ENCODE data around the gene NT5C1A.
A peak's percentile ranks its signal among the peaks of the same experiment; 100 is the strongest.

The NT5C1A gene

GRCh38 chr1:39635205-39635870 lies 36.6 kb downstream of the NT5C1A start:
- H3K79me1 ChIP-seq (ENCODE audit: low read depth, low read length): no peaks in the 10 kb centered on the region
- no peak overlapping the region for H3K4me2 ChIP-seq (ENCODE audit: insufficient read depth, low read length, poor library complexity, severe bottlenecking)
- no peak for DNase-seq (ENCODE audit: low spot score)
- H3K4me3 ChIP-seq (ENCODE audit: low read length in 2 of 2): no peak overlapping the region
- no peak overlapping the region for H2BK120ac ChIP-seq (ENCODE audit: low read depth, low read length)
- no peak overlapping the region for H2BK12ac ChIP-seq (ENCODE audit: low read length)
- WGBS, 2 donors (ENCODE audit: extremely low coverage in 2 of 2, insufficient read length in 2 of 2, insufficient replicate concordance in 1 of 2): no CpG with 5 or more reads among the region's 12 CpGs
- H3K23ac ChIP-seq (ENCODE audit: low read depth, low read length, poor library complexity): no peak overlapping the region
- no peak overlapping the region for H2BK5ac ChIP-seq (ENCODE audit: low read length)
- H2AK5ac ChIP-seq (ENCODE audit: low read depth, low read length): no peak overlapping the region
- H3K14ac ChIP-seq (ENCODE audit: low read length): no peak overlapping the region
- H3K9me3 ChIP-seq (replicated peaks in 1 of 2; ENCODE audit: control insufficient read depth in 2 of 2, insufficient read depth in 1 of 2, low read depth in 1 of 2, low read length in 2 of 2): no peaks in the 10 kb centered on the region
- H4K8ac ChIP-seq (ENCODE audit: low read depth, low read length): no peak overlapping the region
- no peak overlapping the region for H3K4ac ChIP-seq (ENCODE audit: low read length)
- no peak overlapping the region for H2AFZ ChIP-seq (ENCODE audit: low read length)
- H4K91ac ChIP-seq (ENCODE audit: low read depth, low read length, poor library complexity): no peak overlapping the region
- H3K36me3 ChIP-seq (replicated peaks in 1 of 2; ENCODE audit: control insufficient read depth in 2 of 2, insufficient read depth in 2 of 2, low read length in 2 of 2): peaks cover 0 to 2% of the 10 kb centered on the region in 2 donors
- peaks cover 0 to 20% of the 10 kb centered on the region in 2 donors for H3K4me1 ChIP-seq (ENCODE audit: control insufficient read depth in 2 of 2, insufficient read depth in 1 of 2, low read depth in 1 of 2, low read length in 2 of 2)
- no peak overlapping the region for H3K27ac ChIP-seq (replicated peaks; ENCODE audit: low read length)
- H3K9ac ChIP-seq (ENCODE audit: low read depth, low read length, poor library complexity): no peak overlapping the region
- H3K27me3 ChIP-seq (ENCODE audit: control insufficient read depth in 3 of 3, insufficient read depth in 3 of 3, low read depth in 1 of 3, low read length in 3 of 3): peaks cover 2 to 93% (median 19%) of the 10 kb centered on the region in 3 experiments
- no peak overlapping the region for H3K18ac ChIP-seq (ENCODE audit: low read length)
- no peak overlapping the region for H2BK15ac ChIP-seq (ENCODE audit: low read length)

GRCh38 chr1:39633422-39633821 lies 38.5 kb downstream of the NT5C1A start:
- Histone ChIP-seq H3K9ac (ENCODE audit: low read depth, low read length, poor library complexity) (peak overlapping the region; percentile 1), H3K4me1 (ENCODE audit: control insufficient read depth in 2 of 2, insufficient read depth in 1 of 2, low read depth in 1 of 2, low read length in 2 of 2) (peaks cover 0 to 19% of the 10 kb centered on the region in 2 donors), H3K14ac (ENCODE audit: low read length) (no peak overlapping the region), H4K91ac (ENCODE audit: low read depth, low read length, poor library complexity) (no peak overlapping the region), H2BK5ac (ENCODE audit: low read length) (peak overlapping the region; percentile 20), H3K9me3 (replicated peaks in 1 of 2; ENCODE audit: control insufficient read depth in 2 of 2, insufficient read depth in 1 of 2, low read depth in 1 of 2, low read length in 2 of 2) (no peaks in the 10 kb centered on the region), H3K23ac (ENCODE audit: low read depth, low read length, poor library complexity) (no peak overlapping the region), H2AFZ (ENCODE audit: low read length) (peak overlapping the region; percentile 85), H2AK5ac (ENCODE audit: low read depth, low read length) (peak overlapping the region; percentile 64), H3K79me1 (ENCODE audit: low read depth, low read length) (no peaks in the 10 kb centered on the region), H3K4ac (ENCODE audit: low read length) (no peak overlapping the region), H2BK120ac (ENCODE audit: low read depth, low read length) (peak overlapping the region; percentile 12), H2BK12ac (ENCODE audit: low read length) (peak overlapping the region; percentile 11), H2BK15ac (ENCODE audit: low read length) (peak overlapping the region; percentile 1), H4K8ac (ENCODE audit: low read depth, low read length) (no peak overlapping the region), H3K18ac (ENCODE audit: low read length) (peak overlapping the region; percentile 80), H3K36me3 (replicated peaks in 1 of 2; ENCODE audit: control insufficient read depth in 2 of 2, insufficient read depth in 2 of 2, low read length in 2 of 2) (peaks cover 0 to 2% of the 10 kb centered on the region in 2 donors), H3K4me3 (ENCODE audit: low read length in 2 of 2) (no peak overlapping the region), H3K27me3 (ENCODE audit: control insufficient read depth in 3 of 3, insufficient read depth in 3 of 3, low read depth in 1 of 3, low read length in 3 of 3) (peaks cover 0 to 79% (median 9%) of the 10 kb centered on the region in 3 experiments), H3K27ac (replicated peaks; ENCODE audit: low read length) (no peak overlapping the region), H3K4me2 (ENCODE audit: insufficient read depth, low read length, poor library complexity, severe bottlenecking) (peak overlapping the region; percentile 40)
- no peak for DNase-seq (ENCODE audit: low spot score)
- no CpG with 5 or more reads among the region's 3 CpGs for WGBS, 2 donors (ENCODE audit: extremely low coverage in 2 of 2, insufficient read length in 2 of 2, insufficient replicate concordance in 1 of 2)

GRCh38 chr1:39632682-39633417 lies 39.1 kb downstream of the NT5C1A start:
- WGBS, 2 donors (ENCODE audit: extremely low coverage in 2 of 2, insufficient read length in 2 of 2, insufficient replicate concordance in 1 of 2): no CpG with 5 or more reads among the region's 61 CpGs
- H3K4me3 ChIP-seq (ENCODE audit: low read length in 2 of 2): peak overlapping the region in 1 of 2 donors; percentile 23
- peaks cover 0 to 75% (median 4%) of the 10 kb centered on the region in 3 experiments for H3K27me3 ChIP-seq (ENCODE audit: control insufficient read depth in 3 of 3, insufficient read depth in 3 of 3, low read depth in 1 of 3, low read length in 3 of 3)
- H2BK12ac ChIP-seq (ENCODE audit: low read length): no peak overlapping the region
- peak overlapping the region; percentile 75 for H3K27ac ChIP-seq (replicated peaks; ENCODE audit: low read length)
- H3K9me3 ChIP-seq (replicated peaks in 1 of 2; ENCODE audit: control insufficient read depth in 2 of 2, insufficient read depth in 1 of 2, low read depth in 1 of 2, low read length in 2 of 2): no peaks in the 10 kb centered on the region
- H3K79me1 ChIP-seq (ENCODE audit: low read depth, low read length): no peaks in the 10 kb centered on the region
- no peak overlapping the region for H3K4ac ChIP-seq (ENCODE audit: low read length)
- H4K91ac ChIP-seq (ENCODE audit: low read depth, low read length, poor library complexity): no peak overlapping the region
- peak; percentile 66 for DNase-seq (ENCODE audit: low spot score)
- no peak overlapping the region for H3K14ac ChIP-seq (ENCODE audit: low read length)
- H2BK15ac ChIP-seq (ENCODE audit: low read length): peak overlapping the region; percentile 1
- H3K4me1 ChIP-seq (ENCODE audit: control insufficient read depth in 2 of 2, insufficient read depth in 1 of 2, low read depth in 1 of 2, low read length in 2 of 2): peaks cover 0 to 19% of the 10 kb centered on the region in 2 donors
- H3K23ac ChIP-seq (ENCODE audit: low read depth, low read length, poor library complexity): peak overlapping the region; percentile 14
- H2BK120ac ChIP-seq (ENCODE audit: low read depth, low read length): peak overlapping the region; percentile 58
- peak overlapping the region; percentile 40 for H3K4me2 ChIP-seq (ENCODE audit: insufficient read depth, low read length, poor library complexity, severe bottlenecking)
- peak overlapping the region; percentile 94 for H3K18ac ChIP-seq (ENCODE audit: low read length)
- H2AFZ ChIP-seq (ENCODE audit: low read length): peak overlapping the region; percentile 85
- peaks cover 0 to 2% of the 10 kb centered on the region in 2 donors for H3K36me3 ChIP-seq (replicated peaks in 1 of 2; ENCODE audit: control insufficient read depth in 2 of 2, insufficient read depth in 2 of 2, low read length in 2 of 2)
- peak overlapping the region; percentile 78 for H3K9ac ChIP-seq (ENCODE audit: low read depth, low read length, poor library complexity)
- peak overlapping the region; percentile 64 for H2AK5ac ChIP-seq (ENCODE audit: low read depth, low read length)
- no peak overlapping the region for H4K8ac ChIP-seq (ENCODE audit: low read depth, low read length)
- peak overlapping the region; percentile 20 for H2BK5ac ChIP-seq (ENCODE audit: low read length)

- H2AK5ac ChIP-seq (ENCODE audit: low read depth, low read length): no peak overlapping the region
- no peak overlapping the region for H3K14ac ChIP-seq (ENCODE audit: low read length)
- H2BK120ac ChIP-seq (ENCODE audit: low read depth, low read length): peak overlapping the region; percentile 58
- H3K4ac ChIP-seq (ENCODE audit: low read length): no peak overlapping the region
- no peaks in the 10 kb centered on the region for H3K79me1 ChIP-seq (ENCODE audit: low read depth, low read length)
- H3K4me2 ChIP-seq (ENCODE audit: insufficient read depth, low read length, poor library complexity, severe bottlenecking): peak overlapping the region; percentile 34
- WGBS, 2 donors (ENCODE audit: extremely low coverage in 2 of 2, insufficient read length in 2 of 2, insufficient replicate concordance in 1 of 2): no CpG with 5 or more reads among the region's 5 CpGs
- peak overlapping the region; percentile 20 for H2BK5ac ChIP-seq (ENCODE audit: low read length)
- H3K4me1 ChIP-seq (ENCODE audit: control insufficient read depth in 2 of 2, insufficient read depth in 1 of 2, low read depth in 1 of 2, low read length in 2 of 2): peaks cover 0 to 19% of the 10 kb centered on the region in 2 donors
- peak overlapping the region; percentile 75 for H3K27ac ChIP-seq (replicated peaks; ENCODE audit: low read length)
- H3K36me3 ChIP-seq (replicated peaks in 1 of 2; ENCODE audit: control insufficient read depth in 2 of 2, insufficient read depth in 2 of 2, low read length in 2 of 2): peaks cover 0 to 2% of the 10 kb centered on the region in 2 donors
- H3K27me3 ChIP-seq (ENCODE audit: control insufficient read depth in 3 of 3, insufficient read depth in 3 of 3, low read depth in 1 of 3, low read length in 3 of 3): peaks cover 0 to 74% (median 4%) of the 10 kb centered on the region in 3 experiments
- H3K4me3 ChIP-seq (ENCODE audit: low read length in 2 of 2): no peak overlapping the region
- H2BK15ac ChIP-seq (ENCODE audit: low read length): no peak overlapping the region
- peak overlapping the region; percentile 14 for H3K23ac ChIP-seq (ENCODE audit: low read depth, low read length, poor library complexity)
- H2BK12ac ChIP-seq (ENCODE audit: low read length): no peak overlapping the region
- no peaks in the 10 kb centered on the region for H3K9me3 ChIP-seq (replicated peaks in 1 of 2; ENCODE audit: control insufficient read depth in 2 of 2, insufficient read depth in 1 of 2, low read depth in 1 of 2, low read length in 2 of 2)
- no peak overlapping the region for H4K8ac ChIP-seq (ENCODE audit: low read depth, low read length)
- H4K91ac ChIP-seq (ENCODE audit: low read depth, low read length, poor library complexity): no peak overlapping the region
- DNase-seq (ENCODE audit: low spot score): peak; percentile 29
- H3K9ac ChIP-seq (ENCODE audit: low read depth, low read length, poor library complexity): no peak overlapping the region
- peak overlapping the region; percentile 94 for H3K18ac ChIP-seq (ENCODE audit: low read length)
- peak overlapping the region; percentile 85 for H2AFZ ChIP-seq (ENCODE audit: low read length)
Observed at GRCh38 chr1:39632323-39632681, 39.6 kb downstream of the NT5C1A start.
